A549 treated with Hydrocortisone at 1 μM for 4 hours (cell line): ENCODE results near the gene GNAL. TPM values are rescaled to one million over a fixed set of nuclear protein-coding genes. Genes with fewer than 3 reads are reported as not detected.

Experiments
- total RNA-seq: library from RNA; stranded (reverse); fragments of 200-300 nt; extraction: Qiagen RNA extraction; gene quantifications from 5 replicates; pipeline ENCODE4 v1.2.3, GENCODE V29; 2022

Gene GNAL
- total RNA-seq: 4.7 to 6.8 TPM (median 5.8 TPM) in 5 replicates

GRCh38 chr18:11688972-11689668 lies at the start of gene GNAL:
TSS of gene GNAL (plus strand) at chr18:11689264. CDS start at chr18:11689564, 300 bp downstream.

DNA sequence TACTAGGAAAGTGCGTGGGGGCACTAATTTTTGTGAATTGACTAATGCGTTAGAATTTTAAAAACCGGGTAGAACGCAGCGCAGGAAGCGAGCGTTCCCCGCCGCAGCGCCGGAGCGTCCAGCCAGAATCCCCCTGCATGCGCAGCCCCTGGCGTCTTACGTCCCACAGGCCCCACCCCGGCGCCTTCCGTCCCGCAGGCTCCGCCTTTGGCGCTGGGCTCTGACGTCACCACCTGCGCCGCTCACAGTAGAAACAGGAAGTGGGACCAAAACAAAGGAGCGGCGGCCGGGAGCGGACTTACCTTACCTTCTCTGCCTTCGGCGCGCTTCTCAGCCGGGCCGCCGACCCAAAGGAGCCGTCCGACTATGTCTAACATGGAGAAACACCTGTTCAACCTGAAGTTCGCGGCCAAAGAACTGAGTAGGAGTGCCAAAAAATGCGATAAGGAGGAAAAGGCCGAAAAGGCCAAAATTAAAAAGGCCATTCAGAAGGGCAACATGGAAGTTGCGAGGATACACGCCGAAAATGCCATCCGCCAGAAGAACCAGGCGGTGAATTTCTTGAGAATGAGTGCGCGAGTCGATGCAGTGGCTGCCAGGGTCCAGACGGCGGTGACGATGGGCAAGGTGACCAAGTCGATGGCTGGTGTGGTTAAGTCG lies 162.2 kb downstream of the GNAL start, which contains the start of gene CHMP1B:
Gene CHMP1B, plus strand, starts transcription at position 268 of the 660 bp plus-strand sequence. Its CDS starts 99 bp downstream, at position 367.

GRCh38 chr18:11908182-11909060 lies 219.4 kb downstream of the GNAL start, which contains the start of gene MPPE1:
TSS of gene MPPE1 (minus strand) at chr18:11908317. CDS start at chr18:11897264, 11,053 bp downstream.

Other genes with a start within 250 kb of the GNAL start
- gene SLC35G4, start 79.7 kb upstream of the GNAL start, total RNA-seq: not detected in 5 replicates
- 39.0 to 49.4 TPM (median 41.2 TPM) in 5 replicates for gene CHMP1B, start 162.1 kb downstream of the GNAL start, total RNA-seq
- gene MPPE1, start 219.1 kb downstream of the GNAL start, total RNA-seq: 16.1 to 22.8 TPM (median 21.7 TPM) in 5 replicates